Measurements from ENCODE around the gene SEC61B. TPM values are rescaled to one million over a fixed set of nuclear protein-coding genes. Genes with fewer than 3 reads are reported as not detected.

Gene SEC61B
- total and polyA plus RNA-seq, 9 of the 15 experiments (the other 6 are each of a cell fraction or from before 2014, with no cell fraction given), result 57.8 to 262 (median 172) TPM

GRCh38 chr9:99222416-99223270 is 561 bp downstream of the SEC61B start (continued):
- TF ChIP-seq, protein P1, sequence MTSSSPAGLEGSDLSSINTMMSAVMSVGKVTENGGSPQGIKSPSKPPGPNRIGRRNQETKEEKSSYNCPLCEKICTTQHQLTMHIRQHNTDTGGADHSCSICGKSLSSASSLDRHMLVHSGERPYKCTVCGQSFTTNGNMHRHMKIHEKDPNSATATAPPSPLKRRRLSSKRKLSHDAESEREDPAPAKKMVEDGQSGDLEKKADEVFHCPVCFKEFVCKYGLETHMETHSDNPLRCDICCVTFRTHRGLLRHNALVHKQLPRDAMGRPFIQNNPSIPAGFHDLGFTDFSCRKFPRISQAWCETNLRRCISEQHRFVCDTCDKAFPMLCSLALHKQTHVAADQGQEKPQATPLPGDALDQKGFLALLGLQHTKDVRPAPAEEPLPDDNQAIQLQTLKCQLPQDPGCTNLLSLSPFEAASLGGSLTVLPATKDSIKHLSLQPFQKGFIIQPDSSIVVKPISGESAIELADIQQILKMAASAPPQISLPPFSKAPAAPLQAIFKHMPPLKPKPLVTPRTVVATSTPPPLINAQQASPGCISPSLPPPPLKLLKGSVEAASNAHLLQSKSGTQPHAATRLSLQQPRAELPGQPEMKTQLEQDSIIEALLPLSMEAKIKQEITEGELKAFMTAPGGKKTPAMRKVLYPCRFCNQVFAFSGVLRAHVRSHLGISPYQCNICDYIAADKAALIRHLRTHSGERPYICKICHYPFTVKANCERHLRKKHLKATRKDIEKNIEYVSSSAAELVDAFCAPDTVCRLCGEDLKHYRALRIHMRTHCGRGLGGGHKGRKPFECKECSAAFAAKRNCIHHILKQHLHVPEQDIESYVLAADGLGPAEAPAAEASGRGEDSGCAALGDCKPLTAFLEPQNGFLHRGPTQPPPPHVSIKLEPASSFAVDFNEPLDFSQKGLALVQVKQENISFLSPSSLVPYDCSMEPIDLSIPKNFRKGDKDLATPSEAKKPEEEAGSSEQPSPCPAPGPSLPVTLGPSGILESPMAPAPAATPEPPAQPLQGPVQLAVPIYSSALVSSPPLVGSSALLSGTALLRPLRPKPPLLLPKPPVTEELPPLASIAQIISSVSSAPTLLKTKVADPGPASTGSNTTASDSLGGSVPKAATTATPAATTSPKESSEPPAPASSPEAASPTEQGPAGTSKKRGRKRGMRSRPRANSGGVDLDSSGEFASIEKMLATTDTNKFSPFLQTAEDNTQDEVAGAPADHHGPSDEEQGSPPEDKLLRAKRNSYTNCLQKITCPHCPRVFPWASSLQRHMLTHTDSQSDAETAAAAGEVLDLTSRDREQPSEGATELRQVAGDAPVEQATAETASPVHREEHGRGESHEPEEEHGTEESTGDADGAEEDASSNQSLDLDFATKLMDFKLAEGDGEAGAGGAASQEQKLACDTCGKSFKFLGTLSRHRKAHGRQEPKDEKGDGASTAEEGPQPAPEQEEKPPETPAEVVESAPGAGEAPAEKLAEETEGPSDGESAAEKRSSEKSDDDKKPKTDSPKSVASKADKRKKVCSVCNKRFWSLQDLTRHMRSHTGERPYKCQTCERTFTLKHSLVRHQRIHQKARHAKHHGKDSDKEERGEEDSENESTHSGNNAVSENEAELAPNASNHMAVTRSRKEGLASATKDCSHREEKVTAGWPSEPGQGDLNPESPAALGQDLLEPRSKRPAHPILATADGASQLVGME (CRISPR knock-in tag; IDR thresholded peaks at IDR 0.05), result no peak
- TF ChIP-seq ZBTB34 (CRISPR knock-in tag; IDR thresholded peaks at IDR 0.05), result no peak
- TF ChIP-seq, protein P2, sequence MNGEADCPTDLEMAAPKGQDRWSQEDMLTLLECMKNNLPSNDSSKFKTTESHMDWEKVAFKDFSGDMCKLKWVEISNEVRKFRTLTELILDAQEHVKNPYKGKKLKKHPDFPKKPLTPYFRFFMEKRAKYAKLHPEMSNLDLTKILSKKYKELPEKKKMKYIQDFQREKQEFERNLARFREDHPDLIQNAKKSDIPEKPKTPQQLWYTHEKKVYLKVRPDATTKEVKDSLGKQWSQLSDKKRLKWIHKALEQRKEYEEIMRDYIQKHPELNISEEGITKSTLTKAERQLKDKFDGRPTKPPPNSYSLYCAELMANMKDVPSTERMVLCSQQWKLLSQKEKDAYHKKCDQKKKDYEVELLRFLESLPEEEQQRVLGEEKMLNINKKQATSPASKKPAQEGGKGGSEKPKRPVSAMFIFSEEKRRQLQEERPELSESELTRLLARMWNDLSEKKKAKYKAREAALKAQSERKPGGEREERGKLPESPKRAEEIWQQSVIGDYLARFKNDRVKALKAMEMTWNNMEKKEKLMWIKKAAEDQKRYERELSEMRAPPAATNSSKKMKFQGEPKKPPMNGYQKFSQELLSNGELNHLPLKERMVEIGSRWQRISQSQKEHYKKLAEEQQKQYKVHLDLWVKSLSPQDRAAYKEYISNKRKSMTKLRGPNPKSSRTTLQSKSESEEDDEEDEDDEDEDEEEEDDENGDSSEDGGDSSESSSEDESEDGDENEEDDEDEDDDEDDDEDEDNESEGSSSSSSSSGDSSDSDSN (IDR thresholded peaks at IDR 0.05; ENCODE audit: borderline replicate concordance in 1 of 2, low read depth in 2 of 2, low read length in 2 of 2), result no peak
- TF ChIP-seq, protein P3, sequence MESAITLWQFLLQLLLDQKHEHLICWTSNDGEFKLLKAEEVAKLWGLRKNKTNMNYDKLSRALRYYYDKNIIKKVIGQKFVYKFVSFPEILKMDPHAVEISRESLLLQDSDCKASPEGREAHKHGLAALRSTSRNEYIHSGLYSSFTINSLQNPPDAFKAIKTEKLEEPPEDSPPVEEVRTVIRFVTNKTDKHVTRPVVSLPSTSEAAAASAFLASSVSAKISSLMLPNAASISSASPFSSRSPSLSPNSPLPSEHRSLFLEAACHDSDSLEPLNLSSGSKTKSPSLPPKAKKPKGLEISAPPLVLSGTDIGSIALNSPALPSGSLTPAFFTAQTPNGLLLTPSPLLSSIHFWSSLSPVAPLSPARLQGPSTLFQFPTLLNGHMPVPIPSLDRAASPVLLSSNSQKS (CRISPR knock-in tag; IDR thresholded peaks at IDR 0.05), result no peak
- no peak for TF ChIP-seq TRIM24 (IDR thresholded peaks at IDR 0.05)
- TF ChIP-seq HNRNPH1 (optimal IDR thresholded peaks at IDR 0.05; ENCODE audit: low read depth, low read length), result no peak
- TF ChIP-seq PTTG1 (tag; IDR thresholded peaks at IDR 0.05; ENCODE audit: low read depth), result no peak
- TF ChIP-seq POU5F1 (IDR thresholded peaks at IDR 0.05; ENCODE audit: borderline replicate concordance, low read depth, low read length, partially characterized antibody), result no peak
- no peak for TF ChIP-seq FOXM1 (IDR thresholded peaks at IDR 0.05; ENCODE audit: low read depth)
- TF ChIP-seq FOXM1 (CRISPR knock-in tag; IDR thresholded peaks at IDR 0.05; ENCODE audit: low read depth), result no peak
- no peak for TF ChIP-seq RUNX1 (IDR thresholded peaks at IDR 0.05; ENCODE audit: low read depth)
- no peak for TF ChIP-seq IFI16 (CRISPR knock-in tag; IDR thresholded peaks at IDR 0.05)
- TF ChIP-seq BCL6 (CRISPR knock-in tag; IDR thresholded peaks at IDR 0.05), result no peak
- TF ChIP-seq NFRKB (IDR thresholded peaks at IDR 0.05; ENCODE audit: low read depth), result peak; percentile 53; the same call in 1 of the 2 replicates
- TF ChIP-seq CBX1 (IDR thresholded peaks at IDR 0.05; ENCODE audit: low read depth), result no peak
- no peak for TF ChIP-seq ADNP (tag; IDR thresholded peaks at IDR 0.05)
- TF ChIP-seq ZNF431 (CRISPR knock-in tag; IDR thresholded peaks at IDR 0.05), result peak; percentile 64; the same call in 1 of the 2 replicates
- no peak for TF ChIP-seq PHB2 (IDR thresholded peaks at IDR 0.05; ENCODE audit: low read depth)
